ENCODE measurements around the gene RFXANK. TPM values are rescaled to one million over a fixed set of nuclear protein-coding genes. Genes with fewer than 3 reads are reported as not detected.
"Not testable (repeated sequence)": the region's sequence is repeated elsewhere in the genome, so short reads cannot be mapped to it uniquely, and the experiment has no call there.

The RFXANK gene
- total RNA-seq, 2 experiments from 2014 or later = 82.5 to 104 TPM

DNA sequence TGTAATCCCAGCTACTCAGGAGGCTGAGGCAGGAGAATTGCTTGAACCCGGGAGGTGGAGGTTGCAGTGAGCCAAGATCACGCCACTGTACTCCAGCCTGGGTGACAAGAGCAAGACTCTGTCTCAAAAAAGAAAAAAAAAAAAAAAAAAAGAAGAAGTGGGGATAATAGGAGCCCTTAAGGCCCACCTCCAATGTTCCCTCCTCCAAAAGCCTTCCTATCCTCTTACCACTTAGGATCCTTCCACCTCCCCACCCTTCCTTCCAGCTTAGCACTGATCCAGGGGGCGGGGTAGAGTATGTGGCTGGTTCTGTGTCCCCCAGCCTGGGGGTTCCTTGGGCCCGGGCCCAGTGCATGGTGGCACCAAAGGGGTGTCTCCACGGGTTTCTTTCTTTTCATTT lies 18.8 kb upstream of the RFXANK start:
- H3K27ac Mint-ChIP-seq; H3K36me3 Mint-ChIP-seq (ENCODE audit: low read depth); H3K27me3 Mint-ChIP-seq; H3K9me3 Mint-ChIP-seq; H3K4me3 Mint-ChIP-seq; POLR2A ChIA-PET; DNase-seq: not testable (repeated sequence)
- CTCF ChIA-PET = interaction anchor here (2.1 kb wide), 1 partner anchor 13 kb away, joined by 14 read pairs; no protein-coding TSS in a partner anchor
- H3K4me1 Mint-ChIP-seq = peaks cover 15% of the 10 kb centered on the region

DNA sequence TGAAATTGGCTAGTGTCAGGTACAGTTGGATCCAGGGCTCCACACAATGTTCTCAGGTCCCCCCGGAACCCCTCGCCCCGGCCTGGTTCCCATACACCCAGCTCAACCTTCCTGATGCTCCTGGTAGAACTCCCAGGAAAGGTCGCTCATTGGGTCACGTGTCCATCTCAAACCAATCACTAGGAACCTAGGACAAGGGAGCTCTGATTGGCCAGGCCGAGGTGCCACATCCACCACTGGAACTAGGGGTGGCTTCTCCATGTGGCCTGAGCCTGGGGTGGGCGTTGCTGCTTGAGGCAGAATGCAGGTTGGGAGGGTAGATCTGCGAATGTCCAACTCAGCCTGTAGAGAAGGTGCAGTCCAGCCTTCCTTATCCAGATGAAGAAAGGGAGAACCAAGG lies 15.1 kb upstream of the RFXANK start:
- H3K27me3 Mint-ChIP-seq = no peaks in the 10 kb centered on the region
- CTCF ChIA-PET = interaction anchor here (0.7 to 1.0 kb wide), 2 partner anchors 8 to 13 kb away, joined by 3 to 8 read pairs; no protein-coding TSS in a partner anchor
- H3K27ac Mint-ChIP-seq = no peak overlapping the region
- H3K4me3 Mint-ChIP-seq = no peak overlapping the region
- peaks cover 1% of the 10 kb centered on the region for H3K4me1 Mint-ChIP-seq
- H3K36me3 Mint-ChIP-seq (ENCODE audit: low read depth) = peaks cover 9% of the 10 kb centered on the region
- DNase-seq = no peak
- no peaks in the 10 kb centered on the region for H3K9me3 Mint-ChIP-seq
- POLR2A ChIA-PET = no interaction called here

- DNase-seq = no peak
- no peaks in the 10 kb centered on the region for H3K4me1 Mint-ChIP-seq
- H3K9me3 Mint-ChIP-seq = no peaks in the 10 kb centered on the region
- peaks cover 12% of the 10 kb centered on the region for H3K36me3 Mint-ChIP-seq (ENCODE audit: low read depth)
- POLR2A ChIA-PET = interaction anchor here (0.6 kb wide), 1 partner anchor 181 kb away, joined by 3 read pairs; no protein-coding TSS in a partner anchor
- no peak overlapping the region for H3K4me3 Mint-ChIP-seq
- no peaks in the 10 kb centered on the region for H3K27me3 Mint-ChIP-seq
- CTCF ChIA-PET = no interaction called here
- no peak overlapping the region for H3K27ac Mint-ChIP-seq
These were observed 12.3 kb upstream of the RFXANK start for GRCh38 chr19:19179548-19180441.

GRCh38 chr19:19181488-19181998 lies 10.5 kb upstream of the RFXANK start:
- DNase-seq = no peak

GRCh38 chr19:19185853-19186740 lies 6.0 kb upstream of the RFXANK start:
- ChIA-PET POLR2A (no interaction called here), CTCF (interaction anchor here (0.6 to 2.3 kb wide), 3 partner anchors 11 to 27 kb away, joined by 3 to 12 read pairs (median 3); no protein-coding TSS in a partner anchor)
- DNase-seq = peak; percentile 74
- Mint-ChIP-seq H3K4me1 (peaks cover 28% of the 10 kb centered on the region), H3K27me3 (no peaks in the 10 kb centered on the region), H3K36me3 (ENCODE audit: low read depth) (peaks cover 32% of the 10 kb centered on the region), H3K4me3 (no peak overlapping the region), H3K27ac (no peak overlapping the region), H3K9me3 (peaks cover 2% of the 10 kb centered on the region)

More at GRCh38 chr19:19181488-19181998, 10.5 kb upstream of the RFXANK start:
- Mint-ChIP-seq H3K4me3 (no peak overlapping the region), H3K4me1 (peaks cover 6% of the 10 kb centered on the region), H3K9me3 (peaks cover 2% of the 10 kb centered on the region), H3K36me3 (ENCODE audit: low read depth) (peaks cover 18% of the 10 kb centered on the region), H3K27ac (no peak overlapping the region), H3K27me3 (no peaks in the 10 kb centered on the region)
- ChIA-PET POLR2A (no interaction called here), CTCF (no interaction called here)

DNA sequence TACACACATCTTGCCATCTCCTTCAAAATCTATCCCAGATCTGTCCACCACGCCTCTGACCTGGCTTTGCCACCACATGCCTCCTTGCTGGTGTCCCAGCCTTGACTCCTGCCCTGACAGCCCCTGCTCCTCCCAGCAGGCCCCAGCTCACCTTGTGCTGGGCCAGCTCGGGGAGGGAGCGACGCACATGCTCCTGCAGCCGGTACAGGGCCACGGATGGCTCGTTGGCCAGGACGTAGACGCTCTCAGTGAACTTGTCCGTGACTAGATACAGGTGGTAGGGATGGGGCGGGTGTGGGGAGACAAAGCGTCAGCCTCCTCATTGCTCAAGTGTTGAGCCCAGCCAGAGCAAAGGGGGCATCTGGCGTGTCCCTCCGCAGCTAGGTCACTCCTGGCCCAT lies 5.3 kb upstream of the RFXANK start:
- no peaks in the 10 kb centered on the region for H3K27me3 Mint-ChIP-seq
- ChIA-PET CTCF (no interaction called here), POLR2A (no interaction called here)
- no peak overlapping the region for H3K4me3 Mint-ChIP-seq
- peaks cover 2% of the 10 kb centered on the region for H3K9me3 Mint-ChIP-seq
- H3K27ac Mint-ChIP-seq = no peak overlapping the region
- DNase-seq = no peak
- peaks cover 30% of the 10 kb centered on the region for H3K36me3 Mint-ChIP-seq (ENCODE audit: low read depth)
- peaks cover 33% of the 10 kb centered on the region for H3K4me1 Mint-ChIP-seq

DNA sequence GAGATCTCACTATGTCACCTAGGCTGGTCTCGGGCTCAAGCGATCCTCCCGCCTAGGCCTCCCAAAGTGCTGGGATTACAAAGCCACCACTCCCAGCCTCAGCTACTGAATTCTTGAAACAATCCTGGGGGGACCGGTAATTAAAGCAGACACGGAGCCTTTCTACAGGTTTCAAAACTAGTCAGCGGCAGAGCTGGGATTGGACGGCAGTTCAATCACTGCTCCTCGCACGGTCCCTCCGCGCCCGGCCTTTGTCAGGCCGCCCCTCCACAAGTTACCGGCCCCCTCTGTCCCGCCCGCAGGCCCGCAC lies 335 bp upstream of the RFXANK start:
- H3K36me3 Mint-ChIP-seq (ENCODE audit: low read depth) = peaks cover 21% of the 10 kb centered on the region
- peaks cover 44% of the 10 kb centered on the region for H3K4me1 Mint-ChIP-seq
- CTCF ChIA-PET = interaction anchor here (0.8 to 1.7 kb wide), 4 partner anchors 9 to 173 kb away, joined by 3 to 6 read pairs (median 4); partner anchors contain the start of gene NR2C2AP

GRCh38 chr19:19192910-19193423 lies 909 bp downstream of the RFXANK start:
- H3K27me3 Mint-ChIP-seq = no peaks in the 10 kb centered on the region
- peak overlapping the region; percentile 100 for H3K27ac Mint-ChIP-seq
- no peak for DNase-seq
- H3K9me3 Mint-ChIP-seq = no peaks in the 10 kb centered on the region
- H3K4me1 Mint-ChIP-seq = peaks cover 41% of the 10 kb centered on the region
- ChIA-PET CTCF (interaction anchor here (1.3 to 1.7 kb wide), 3 partner anchors 10 to 172 kb away, joined by 3 to 6 read pairs (median 4); partner anchors contain the start of gene NR2C2AP), POLR2A (interaction anchor here (0.9 to 1.3 kb wide), 2 partner anchors 10 to 88 kb away, joined by 3 to 10 read pairs; partner anchors contain the start of gene NR2C2AP)
- peak overlapping the region; percentile 96 for H3K4me3 Mint-ChIP-seq
- peaks cover 16% of the 10 kb centered on the region for H3K36me3 Mint-ChIP-seq (ENCODE audit: low read depth)

More for the DNA sequence above, 335 bp upstream of the RFXANK start:
- Mint-ChIP-seq H3K27me3 (no peaks in the 10 kb centered on the region), H3K27ac (peak overlapping the region; percentile 100), H3K9me3 (no peaks in the 10 kb centered on the region), H3K4me3 (peak overlapping the region; percentile 96)
- POLR2A ChIA-PET = no interaction called here
- no peak for DNase-seq

GRCh38 chr19:19193926-19194325 lies 1.9 kb downstream of the RFXANK start:
- no peaks in the 10 kb centered on the region for H3K9me3 Mint-ChIP-seq
- H3K36me3 Mint-ChIP-seq (ENCODE audit: low read depth) = peaks cover 17% of the 10 kb centered on the region
- H3K27me3 Mint-ChIP-seq = no peaks in the 10 kb centered on the region
- POLR2A ChIA-PET = no interaction called here
- H3K4me3 Mint-ChIP-seq = peak overlapping the region; percentile 96
- peak overlapping the region; percentile 100 for H3K27ac Mint-ChIP-seq
- DNase-seq = no peak
- CTCF ChIA-PET = no interaction called here
- H3K4me1 Mint-ChIP-seq = peaks cover 39% of the 10 kb centered on the region

- H3K36me3 Mint-ChIP-seq (ENCODE audit: low read depth) = peaks cover 29% of the 10 kb centered on the region
- peaks cover 36% of the 10 kb centered on the region for H3K4me1 Mint-ChIP-seq
- peak overlapping the region; percentile 96 for H3K4me3 Mint-ChIP-seq
- H3K27me3 Mint-ChIP-seq = no peaks in the 10 kb centered on the region
- ChIA-PET POLR2A (interaction anchor here (0.5 kb wide), 1 partner anchor 127 kb away, joined by 3 read pairs; no protein-coding TSS in a partner anchor), CTCF (interaction anchor here (1.3 to 1.4 kb wide), 2 partner anchors 17 to 27 kb away, joined by 4 to 6 read pairs; no protein-coding TSS in a partner anchor)
- peak overlapping the region; percentile 94 for H3K27ac Mint-ChIP-seq
- no peak for DNase-seq
- H3K9me3 Mint-ChIP-seq = peaks cover 3% of the 10 kb centered on the region
These were observed 9.9 kb downstream of the RFXANK start for GRCh38 chr19:19201697-19202630.

- peaks cover 30% of the 10 kb centered on the region for H3K36me3 Mint-ChIP-seq (ENCODE audit: low read depth)
- CTCF ChIA-PET = interaction anchor here (1.2 to 1.4 kb wide), 5 partner anchors 8 to 28 kb away, joined by 4 to 6 read pairs (median 4); no protein-coding TSS in a partner anchor
- no peak for DNase-seq
- peaks cover 7% of the 10 kb centered on the region for H3K9me3 Mint-ChIP-seq
- peak overlapping the region; percentile 96 for H3K4me3 Mint-ChIP-seq
- no peaks in the 10 kb centered on the region for H3K27me3 Mint-ChIP-seq
- POLR2A ChIA-PET = interaction anchor here (1.5 kb wide), 1 partner anchor 10 kb away, joined by 10 read pairs; no protein-coding TSS in a partner anchor
- H3K4me1 Mint-ChIP-seq = peaks cover 42% of the 10 kb centered on the region
- peak overlapping the region; percentile 94 for H3K27ac Mint-ChIP-seq
These were observed 10.6 kb downstream of the RFXANK start for GRCh38 chr19:19202707-19203011.
